HepG2 (cell line): ENCODE measurements around the gene SLC1A2. TPM values are rescaled to one million over a fixed set of nuclear protein-coding genes. Genes with fewer than 3 reads are reported as not detected.

Experiments used
- EP300 ChIP-seq, 3 experiments: sonication (generic) in 1 of 3; formaldehyde crosslinking in 1 of 3; IDR thresholded peaks; 2 replicates each; pipeline versions ENCODE4 v1.5.1 to v1.6.1; 2011 to 2020; ENCODE audit warnings: low read depth in 2 of 3, low read length in 2 of 3, borderline replicate concordance in 1 of 3, improper control_type of control experiment in 1 of 3, mild to moderate bottlenecking in 1 of 3, missing genetic modification reagents in 1 of 3, moderate library complexity in 1 of 3
- KLF6 ChIP-seq: IDR thresholded peaks from 2 replicates; pipeline ENCODE4 v1.8.0; 2016; ENCODE audit warnings: missing biosample characterization, missing genetic modification reagents
- MED8 ChIP-seq: sonication (generic); formaldehyde crosslinking; IDR thresholded peaks from 2 replicates; pipeline ENCODE4 v1.8.1; 2023; ENCODE audit warnings: mild to moderate bottlenecking, missing genetic modification reagents; ENCODE audit not compliant: insufficient replicate concordance
- MTA3 ChIP-seq: sonication (generic); formaldehyde crosslinking; IDR thresholded peaks from 2 replicates; pipeline ENCODE4 v1.4.0; 2020; ENCODE audit warnings: missing genetic modification reagents
- MTF2 ChIP-seq: sonication (generic); formaldehyde crosslinking; IDR thresholded peaks from 2 replicates; pipeline ENCODE4 v1.5.0; 2020; ENCODE audit warnings: missing genetic modification reagents, borderline replicate concordance
- NFYB ChIP-seq: sonication (generic); formaldehyde crosslinking; IDR thresholded peaks from 2 replicates; pipeline ENCODE4 v1.4.0; 2020; ENCODE audit warnings: missing genetic modification reagents
- PATZ1 ChIP-seq: sonication (generic); formaldehyde crosslinking; IDR thresholded peaks from 2 replicates; pipeline ENCODE4 v1.4.0; 2020; ENCODE audit warnings: missing genetic modification reagents
- RCOR2 ChIP-seq: IDR thresholded peaks from 2 replicates; pipeline ENCODE4 v1.6.1; 2016; ENCODE audit warnings: missing biosample characterization, missing genetic modification reagents
- SALL1 ChIP-seq: sonication (generic); formaldehyde crosslinking; IDR thresholded peaks from 2 replicates; pipeline ENCODE4 v1.8.0; 2022; ENCODE audit warnings: mild to moderate bottlenecking, missing genetic modification reagents
- SALL2 ChIP-seq: sonication (generic); formaldehyde crosslinking; IDR thresholded peaks from 2 replicates; pipeline ENCODE4 v1.8.1; 2023; ENCODE audit warnings: mild to moderate bottlenecking, missing genetic modification reagents, inconsistent platforms
- YY1 ChIP-seq: IDR thresholded peaks from 2 replicates; pipeline ENCODE4 v1.6.1; 2011; ENCODE audit warnings: low read length, low read depth, moderate library complexity, mild to moderate bottlenecking; ENCODE audit not compliant: insufficient read depth, insufficient replicate concordance
- ZMYM3 ChIP-seq: sonication (generic); formaldehyde crosslinking; IDR thresholded peaks from 2 replicates; pipeline ENCODE4 v1.5.1; 2020; ENCODE audit warnings: mild to moderate bottlenecking, missing genetic modification reagents
- ZNF138 ChIP-seq: sonication (generic); formaldehyde crosslinking; IDR thresholded peaks from 2 replicates; pipeline ENCODE4 v1.5.0; 2020; ENCODE audit warnings: mild to moderate bottlenecking, low read depth, missing genetic modification reagents
- ZNF207 ChIP-seq: fragments of 450-650 bp; IDR thresholded peaks from 2 replicates; pipeline ENCODE4 v1.6.1; 2016; ENCODE audit warnings: antibody characterized with exemption, borderline replicate concordance
- ZNF235 ChIP-seq: sonication (generic); formaldehyde crosslinking; IDR thresholded peaks from 2 replicates; pipeline ENCODE4 v1.8.1; 2023; ENCODE audit warnings: mild to moderate bottlenecking, missing genetic modification reagents, borderline replicate concordance
- ZNF383 ChIP-seq: sonication (generic); formaldehyde crosslinking; IDR thresholded peaks from 2 replicates; pipeline ENCODE4 v1.4.0; 2020; ENCODE audit warnings: missing genetic modification reagents, mild to moderate bottlenecking, borderline replicate concordance
- ZNF501 ChIP-seq: sonication (generic); formaldehyde crosslinking; IDR thresholded peaks from 2 replicates; pipeline ENCODE4 v1.5.1; 2020; ENCODE audit warnings: mild to moderate bottlenecking, moderate library complexity, missing genetic modification reagents
- ZNF775 ChIP-seq: sonication (generic); formaldehyde crosslinking; IDR thresholded peaks from 2 replicates; pipeline ENCODE4 v1.4.0; 2020; ENCODE audit warnings: missing genetic modification reagents, mild to moderate bottlenecking, moderate library complexity, borderline replicate concordance
- ZNF839 ChIP-seq: sonication (generic); formaldehyde crosslinking; IDR thresholded peaks from 2 replicates; pipeline ENCODE4 v1.4.0; 2020; ENCODE audit warnings: missing genetic modification reagents, mild to moderate bottlenecking, borderline replicate concordance
- polyA plus RNA-seq, 8 experiments: library from polyadenylated mRNA; depleted of rRNA in 3 of 8; stranded (reverse) in 7 of 8; unstranded in 1 of 8; fragments of >200 nt; fragmentation: Illumina TruSeq in 4 of 8; extraction: Trizol in 4 of 8; gene quantifications; 2 replicates each; pipeline versions ENCODE4 v1.2.1 to v1.2.3, GENCODE V29; 2011 to 2016; ENCODE audit warnings: low read depth in 4 of 8, missing spikeins in 1 of 8, mixed read lengths in 1 of 8; ENCODE audit not compliant: insufficient read depth in 1 of 8
- total RNA-seq, 5 experiments: library from RNA; depleted of rRNA; stranded (reverse); fragments of >200 nt; fragmentation: Illumina TruSeq; extraction: Trizol; gene quantifications; 2 replicates each; pipeline ENCODE4 v1.2.3, GENCODE V29; 2016; ENCODE audit warnings: low read depth in 1 of 5
- TF ChIP-seq, protein P1 (sequence below): sonication (generic); formaldehyde crosslinking; IDR thresholded peaks from 2 replicates; pipeline ENCODE4 v1.5.0; 2020; ENCODE audit warnings: missing genetic modification reagents
- TF ChIP-seq, protein P2 (sequence below): sonication (generic); formaldehyde crosslinking; IDR thresholded peaks from 2 replicates; pipeline ENCODE4 v1.5.0; 2020; ENCODE audit warnings: missing genetic modification reagents
- TF ChIP-seq, protein P3 (sequence below): sonication (generic); formaldehyde crosslinking; IDR thresholded peaks from 2 replicates; pipeline ENCODE4 v1.8.0; 2022; ENCODE audit warnings: missing genetic modification reagents, mild to moderate bottlenecking, inconsistent platforms, borderline replicate concordance

SLC1A2 gene
- total and polyA plus RNA-seq, 2 of the 13 experiments (the other 11 are each of a cell fraction or from before 2014, with no cell fraction given) = 23.2 to 43.2 TPM

DNA sequence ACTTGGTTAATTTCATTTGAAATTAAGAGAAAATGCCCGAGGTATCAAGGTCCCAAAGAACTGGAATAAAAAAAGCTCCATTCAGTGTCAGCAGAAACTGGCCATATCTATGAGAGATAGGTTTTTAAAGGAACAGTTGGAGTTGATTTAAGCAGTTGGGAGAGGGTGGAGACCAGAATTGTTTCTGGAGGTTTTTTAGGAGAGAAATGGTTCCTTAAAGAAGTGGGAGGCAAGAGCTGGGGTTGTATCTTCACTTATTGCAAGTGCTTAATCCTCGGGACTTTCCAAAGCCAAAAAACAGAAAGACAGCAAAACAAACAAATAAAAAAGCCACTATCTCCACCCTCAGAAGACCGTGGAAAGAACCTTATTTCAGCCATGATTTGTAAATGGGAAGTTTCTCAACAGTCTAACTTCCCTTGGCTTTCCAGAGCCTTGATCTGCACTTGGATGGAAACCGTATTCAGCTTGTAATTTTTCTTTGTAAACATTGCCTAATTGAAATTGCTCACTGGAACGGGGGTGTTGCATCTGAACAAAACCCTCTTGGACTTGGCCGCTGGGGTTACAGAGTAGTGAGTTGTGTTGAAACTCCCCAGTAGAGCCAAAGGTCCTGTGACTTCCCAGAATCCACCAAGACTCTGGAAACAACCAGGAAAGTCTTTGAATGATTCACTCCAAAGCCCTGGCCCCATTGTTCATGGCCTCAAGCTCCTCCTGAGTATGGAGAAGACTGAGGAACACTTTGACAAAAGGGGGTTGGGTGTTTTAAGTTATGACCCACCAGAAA lies 115.6 kb downstream of the SLC1A2 start (continued):
- no peak for TF ChIP-seq SALL2 (CRISPR knock-in tag)
- TF ChIP-seq, protein P1, sequence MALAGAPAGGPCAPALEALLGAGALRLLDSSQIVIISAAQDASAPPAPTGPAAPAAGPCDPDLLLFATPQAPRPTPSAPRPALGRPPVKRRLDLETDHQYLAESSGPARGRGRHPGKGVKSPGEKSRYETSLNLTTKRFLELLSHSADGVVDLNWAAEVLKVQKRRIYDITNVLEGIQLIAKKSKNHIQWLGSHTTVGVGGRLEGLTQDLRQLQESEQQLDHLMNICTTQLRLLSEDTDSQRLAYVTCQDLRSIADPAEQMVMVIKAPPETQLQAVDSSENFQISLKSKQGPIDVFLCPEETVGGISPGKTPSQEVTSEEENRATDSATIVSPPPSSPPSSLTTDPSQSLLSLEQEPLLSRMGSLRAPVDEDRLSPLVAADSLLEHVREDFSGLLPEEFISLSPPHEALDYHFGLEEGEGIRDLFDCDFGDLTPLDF (CRISPR knock-in tag) = no peak
- peak; percentile 41; the same call in 1 of the 2 replicates for TF ChIP-seq PATZ1 (CRISPR knock-in tag)
- 0 out of 2 replicates have a peak, but pooled peaks have one; percentile 18 for TF ChIP-seq RCOR2 (CRISPR knock-in tag)
- no peak for TF ChIP-seq ZNF775 (CRISPR knock-in tag)
- TF ChIP-seq YY1 = no peak
- no peak for TF ChIP-seq ZNF235 (CRISPR knock-in tag)
- TF ChIP-seq ZNF501 = no peak
- TF ChIP-seq EP300 (IDR thresholded peaks at IDR 0.05; ENCODE audit: low read depth in 2 of 2, low read length in 2 of 2) = no peak
- peak; percentile 32; the same call in 1 of the 2 replicates for TF ChIP-seq EP300 (CRISPR knock-in tag; IDR thresholded peaks at IDR 0.05; ENCODE audit: borderline replicate concordance)
- TF ChIP-seq ZNF207 = no peak
- TF ChIP-seq ZNF839 (CRISPR knock-in tag) = no peak
- no peak for TF ChIP-seq MTA3 (CRISPR knock-in tag)
- no peak for TF ChIP-seq ZMYM3 (CRISPR knock-in tag)
- no peak for TF ChIP-seq ZNF138 (CRISPR knock-in tag)
- TF ChIP-seq, protein P2, sequence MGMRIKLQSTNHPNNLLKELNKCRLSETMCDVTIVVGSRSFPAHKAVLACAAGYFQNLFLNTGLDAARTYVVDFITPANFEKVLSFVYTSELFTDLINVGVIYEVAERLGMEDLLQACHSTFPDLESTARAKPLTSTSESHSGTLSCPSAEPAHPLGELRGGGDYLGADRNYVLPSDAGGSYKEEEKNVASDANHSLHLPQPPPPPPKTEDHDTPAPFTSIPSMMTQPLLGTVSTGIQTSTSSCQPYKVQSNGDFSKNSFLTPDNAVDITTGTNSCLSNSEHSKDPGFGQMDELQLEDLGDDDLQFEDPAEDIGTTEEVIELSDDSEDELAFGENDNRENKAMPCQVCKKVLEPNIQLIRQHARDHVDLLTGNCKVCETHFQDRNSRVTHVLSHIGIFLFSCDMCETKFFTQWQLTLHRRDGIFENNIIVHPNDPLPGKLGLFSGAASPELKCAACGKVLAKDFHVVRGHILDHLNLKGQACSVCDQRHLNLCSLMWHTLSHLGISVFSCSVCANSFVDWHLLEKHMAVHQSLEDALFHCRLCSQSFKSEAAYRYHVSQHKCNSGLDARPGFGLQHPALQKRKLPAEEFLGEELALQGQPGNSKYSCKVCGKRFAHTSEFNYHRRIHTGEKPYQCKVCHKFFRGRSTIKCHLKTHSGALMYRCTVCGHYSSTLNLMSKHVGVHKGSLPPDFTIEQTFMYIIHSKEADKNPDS = no peak
- TF ChIP-seq KLF6 (CRISPR knock-in tag) = no peak
- TF ChIP-seq ZNF383 (CRISPR knock-in tag) = no peak
- no peak for TF ChIP-seq MTF2 (CRISPR knock-in tag)
- TF ChIP-seq NFYB = no peak
- TF ChIP-seq, protein P3, sequence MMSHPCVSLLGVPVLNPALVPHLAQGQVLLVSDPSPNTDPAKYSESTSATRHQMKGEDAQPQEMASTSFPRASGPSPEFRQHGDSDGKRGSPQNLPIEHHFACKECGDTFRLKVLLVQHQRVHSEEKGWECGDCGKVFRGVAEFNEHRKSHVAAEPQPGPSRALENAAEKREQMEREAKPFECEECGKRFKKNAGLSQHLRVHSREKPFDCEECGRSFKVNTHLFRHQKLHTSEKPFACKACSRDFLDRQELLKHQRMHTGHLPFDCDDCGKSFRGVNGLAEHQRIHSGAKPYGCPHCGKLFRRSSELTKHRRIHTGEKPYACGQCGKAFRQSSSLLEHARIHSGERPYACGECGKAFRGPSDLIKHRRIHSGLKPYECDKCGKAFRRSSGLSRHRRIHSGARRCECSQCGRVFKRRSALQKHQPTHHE (CRISPR knock-in tag) = no peak
- no peak for TF ChIP-seq SALL1
- TF ChIP-seq MED8 (CRISPR knock-in tag) = no peak
